ENCODE data around the gene SOX13.

DNA sequence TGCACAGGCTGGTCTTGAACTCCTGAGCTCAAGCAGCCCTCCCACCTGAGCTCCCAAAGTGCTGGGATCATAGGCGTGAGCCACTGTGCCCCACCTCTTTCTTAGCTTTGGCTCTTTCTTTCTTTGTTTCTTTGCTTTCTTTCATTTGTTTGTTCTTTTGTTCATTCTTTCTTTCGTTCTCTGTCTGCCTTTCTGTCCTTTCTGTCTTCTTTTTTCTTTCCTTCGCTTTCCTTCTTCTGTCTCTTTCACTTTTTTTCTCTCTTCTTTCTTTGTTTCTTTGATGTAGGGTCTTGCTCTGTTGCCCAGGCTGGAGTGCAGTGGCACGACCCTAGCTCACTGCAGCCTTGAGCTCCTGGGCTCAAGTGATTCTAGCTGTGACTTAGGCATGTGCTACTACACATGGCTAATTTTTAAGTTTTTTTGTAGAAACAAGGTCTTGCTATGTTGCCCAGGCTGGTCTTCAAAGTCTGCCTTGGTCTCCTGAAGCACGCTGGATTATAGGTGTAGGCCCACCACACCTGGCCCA, 18.9 kb downstream of the SOX13 start:
- TF ChIP-seq, protein P1, sequence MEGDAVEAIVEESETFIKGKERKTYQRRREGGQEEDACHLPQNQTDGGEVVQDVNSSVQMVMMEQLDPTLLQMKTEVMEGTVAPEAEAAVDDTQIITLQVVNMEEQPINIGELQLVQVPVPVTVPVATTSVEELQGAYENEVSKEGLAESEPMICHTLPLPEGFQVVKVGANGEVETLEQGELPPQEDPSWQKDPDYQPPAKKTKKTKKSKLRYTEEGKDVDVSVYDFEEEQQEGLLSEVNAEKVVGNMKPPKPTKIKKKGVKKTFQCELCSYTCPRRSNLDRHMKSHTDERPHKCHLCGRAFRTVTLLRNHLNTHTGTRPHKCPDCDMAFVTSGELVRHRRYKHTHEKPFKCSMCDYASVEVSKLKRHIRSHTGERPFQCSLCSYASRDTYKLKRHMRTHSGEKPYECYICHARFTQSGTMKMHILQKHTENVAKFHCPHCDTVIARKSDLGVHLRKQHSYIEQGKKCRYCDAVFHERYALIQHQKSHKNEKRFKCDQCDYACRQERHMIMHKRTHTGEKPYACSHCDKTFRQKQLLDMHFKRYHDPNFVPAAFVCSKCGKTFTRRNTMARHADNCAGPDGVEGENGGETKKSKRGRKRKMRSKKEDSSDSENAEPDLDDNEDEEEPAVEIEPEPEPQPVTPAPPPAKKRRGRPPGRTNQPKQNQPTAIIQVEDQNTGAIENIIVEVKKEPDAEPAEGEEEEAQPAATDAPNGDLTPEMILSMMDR (conservative IDR thresholded peaks at IDR 0.05): no peak
- TF ChIP-seq ZFX (IDR thresholded peaks at IDR 0.05): no peak
